22Rv1 (cell line): ENCODE measurements around the gene IL6ST.

Source experiments
- ZFX ChIP-seq: fragments of 450-650 bp; IDR thresholded peaks from 2 replicates; pipeline ENCODE4 v1.6.1; 2017; ENCODE audit warnings: antibody characterized with exemption, borderline replicate concordance
- TF ChIP-seq, protein P1 (sequence below): fragments of 450-650 bp; IDR thresholded peaks from 2 replicates; pipeline ENCODE4 v1.5.1; 2017; ENCODE audit warnings: mild to moderate bottlenecking

GRCh38 chr5:55988979-55989638 lies 5.7 kb downstream of the IL6ST start:
- TF ChIP-seq, protein P1, sequence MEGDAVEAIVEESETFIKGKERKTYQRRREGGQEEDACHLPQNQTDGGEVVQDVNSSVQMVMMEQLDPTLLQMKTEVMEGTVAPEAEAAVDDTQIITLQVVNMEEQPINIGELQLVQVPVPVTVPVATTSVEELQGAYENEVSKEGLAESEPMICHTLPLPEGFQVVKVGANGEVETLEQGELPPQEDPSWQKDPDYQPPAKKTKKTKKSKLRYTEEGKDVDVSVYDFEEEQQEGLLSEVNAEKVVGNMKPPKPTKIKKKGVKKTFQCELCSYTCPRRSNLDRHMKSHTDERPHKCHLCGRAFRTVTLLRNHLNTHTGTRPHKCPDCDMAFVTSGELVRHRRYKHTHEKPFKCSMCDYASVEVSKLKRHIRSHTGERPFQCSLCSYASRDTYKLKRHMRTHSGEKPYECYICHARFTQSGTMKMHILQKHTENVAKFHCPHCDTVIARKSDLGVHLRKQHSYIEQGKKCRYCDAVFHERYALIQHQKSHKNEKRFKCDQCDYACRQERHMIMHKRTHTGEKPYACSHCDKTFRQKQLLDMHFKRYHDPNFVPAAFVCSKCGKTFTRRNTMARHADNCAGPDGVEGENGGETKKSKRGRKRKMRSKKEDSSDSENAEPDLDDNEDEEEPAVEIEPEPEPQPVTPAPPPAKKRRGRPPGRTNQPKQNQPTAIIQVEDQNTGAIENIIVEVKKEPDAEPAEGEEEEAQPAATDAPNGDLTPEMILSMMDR, result no peak
- TF ChIP-seq ZFX, result no peak
